SK-N-SH (cell line): Measurements from ENCODE around the gene ETS2. TPM values are rescaled to one million over a fixed set of nuclear protein-coding genes. Genes with fewer than 3 reads are reported as not detected.

Source experiments
- CTCF ChIA-PET: fragments of 300-600, 350-600 bp; formaldehyde crosslinking; extraction: SDS; loops from one replicate; lab custom pipeline; 2021; lab: Yijun Ruan, JAX
- POLR2A ChIA-PET: fragments of 350-600 bp; sonication (Branson Sonifier 250); formaldehyde crosslinking; extraction: SDS; loops from one replicate; lab custom pipeline; 2020; ENCODE audit warnings: antibody characterized with exemption, inconsistent platforms; lab: Yijun Ruan, JAX
- DNase-seq: peaks from one replicate; pipeline ENCODE4 v3.0.0; 2012
- H2AFZ ChIP-seq: fragments of 200-600 bp; sonication (generic); 2 replicates; pipeline ENCODE4 v1.8.1; 2016; ENCODE audit warnings: antibody characterized with exemption, mild to moderate bottlenecking, low read depth
- H3F3A ChIP-seq: fragments of 200-600 bp; sonication (generic); replicated peaks from 2 replicates; pipeline ENCODE3; 2016; ENCODE audit warnings: antibody characterized with exemption, mild to moderate bottlenecking; ENCODE audit not compliant: insufficient read depth
- H3K27ac ChIP-seq, 2 experiments: fragments of 200-500 bp in 1 of 2; fragments of 200-600 bp in 1 of 2; sonication (Bioruptor generic) in 1 of 2; sonication (generic), shearing (Covaris generic) in 1 of 2; 2 replicates each; pipeline versions ENCODE4 v1.5.1 to v1.6.1; 2014 to 2016; ENCODE audit warnings: low read depth in 2 of 2, inconsistent platforms in 1 of 2, low read length in 1 of 2, mild to moderate bottlenecking in 1 of 2, mixed read lengths in 1 of 2
- H3K27me3 ChIP-seq: fragments of 200-600 bp; sonication (generic), shearing (Covaris generic); 2 replicates; pipeline ENCODE4 v1.6.1; 2016; ENCODE audit warnings: mixed run types; ENCODE audit not compliant: insufficient read depth
- H3K36me3 ChIP-seq, 2 experiments: fragments of 200-500 bp in 1 of 2; fragments of 200-600 bp in 1 of 2; sonication (Bioruptor generic) in 1 of 2; sonication (generic) in 1 of 2; replicated peaks in 1 of 2; 2 replicates each; pipeline versions ENCODE3 to v1.5.1; 2014 to 2016; ENCODE audit warnings: low read length in 1 of 2, mild to moderate bottlenecking in 1 of 2; ENCODE audit not compliant: insufficient read depth in 2 of 2, control insufficient read depth in 1 of 2
- H3K4me1 ChIP-seq, 2 experiments: fragments of 200-500 bp in 1 of 2; fragments of 200-600 bp in 1 of 2; sonication (Bioruptor generic) in 1 of 2; sonication (generic), shearing (Covaris generic) in 1 of 2; 2 replicates each; pipeline versions ENCODE4 v1.5.1 to v1.6.1; 2014 to 2016; ENCODE audit warnings: low read depth in 1 of 2, low read length in 1 of 2, mixed run types in 1 of 2; ENCODE audit not compliant: insufficient read depth in 2 of 2, control insufficient read depth in 1 of 2
- H3K4me2 ChIP-seq: fragments of 200-600 bp; sonication (generic), shearing (Covaris generic); 2 replicates; pipeline ENCODE4 v1.6.1; 2017; ENCODE audit warnings: mixed run types
- H3K4me3 ChIP-seq, 2 experiments: fragments of 200-500 bp in 1 of 2; fragments of 200-600 bp in 1 of 2; sonication (Bioruptor generic) in 1 of 2; sonication (generic), shearing (Covaris generic) in 1 of 2; 2 replicates each; pipeline versions ENCODE4 v1.5.1 to v1.8.1; 2014 to 2016; ENCODE audit warnings: low read depth in 2 of 2, inconsistent platforms in 1 of 2, low read length in 1 of 2, mild to moderate bottlenecking in 1 of 2, mixed read lengths in 1 of 2, moderate library complexity in 1 of 2
- H3K79me2 ChIP-seq: fragments of 200-600 bp; sonication (generic); 2 replicates; pipeline ENCODE4 v1.8.1; 2017; ENCODE audit warnings: mild to moderate bottlenecking; ENCODE audit not compliant: insufficient read depth
- H3K9ac ChIP-seq: fragments of 200-600 bp; sonication (generic); 2 replicates; pipeline ENCODE4 v1.6.1; 2017; ENCODE audit warnings: mixed run types
- H3K9me2 ChIP-seq: fragments of 200-600 bp; sonication (generic); 2 replicates; pipeline ENCODE4 v1.6.1; 2017; ENCODE audit warnings: mixed run types
- H3K9me3 ChIP-seq: fragments of 200-600 bp; sonication (generic); 2 replicates; pipeline ENCODE4 v1.6.1; 2017; ENCODE audit warnings: mixed run types, mild to moderate bottlenecking, moderate library complexity
- H4K20me1 ChIP-seq: fragments of 200-600 bp; sonication (generic); 2 replicates; pipeline ENCODE4 v1.6.1; 2017; ENCODE audit warnings: mild to moderate bottlenecking, mixed run types; ENCODE audit not compliant: insufficient read depth
- ELF1 ChIP-seq: IDR thresholded peaks from 2 replicates; pipeline ENCODE4 v1.4.0; 2012
- FOSL2 ChIP-seq: IDR thresholded peaks from 2 replicates; pipeline ENCODE4 v1.4.0; 2012; ENCODE audit warnings: low read depth, mild to moderate bottlenecking, moderate library complexity, borderline replicate concordance
- GABPA ChIP-seq: IDR thresholded peaks from 2 replicates; pipeline ENCODE4 v1.4.0; 2012; ENCODE audit warnings: low read depth, mild to moderate bottlenecking
- GATA2 ChIP-seq: sonication (generic); formaldehyde crosslinking; IDR thresholded peaks from 2 replicates; pipeline ENCODE4 v1.5.0; 2020; ENCODE audit warnings: mild to moderate bottlenecking, missing genetic modification reagents
- JUND ChIP-seq: IDR thresholded peaks from 2 replicates; pipeline ENCODE4 v1.4.0; 2012
- POLR2AphosphoS5 ChIP-seq: IDR thresholded peaks from 2 replicates; pipeline ENCODE4 v1.6.1; 2012; ENCODE audit warnings: low read depth, low read length
- RAD21 ChIP-seq: IDR thresholded peaks from 2 replicates; pipeline ENCODE4 v1.6.1; 2012; ENCODE audit warnings: mild to moderate bottlenecking, low read length
- RCOR1 ChIP-seq: fragments of 150-350 bp; IDR thresholded peaks from 2 replicates; pipeline ENCODE4 v1.6.1; 2017; ENCODE audit warnings: antibody characterized with exemption, low read length
- RFX5 ChIP-seq: IDR thresholded peaks from 2 replicates; pipeline ENCODE4 v1.6.1; 2012; ENCODE audit warnings: mild to moderate bottlenecking, improper control_type of control experiment, low read length
- SIN3A ChIP-seq: IDR thresholded peaks from 2 replicates; pipeline ENCODE4 v1.6.1; 2012; ENCODE audit warnings: low read depth, mild to moderate bottlenecking, low read length, moderate library complexity, borderline replicate concordance
- SMC3 ChIP-seq: IDR thresholded peaks from 2 replicates; pipeline ENCODE4 v1.6.1; 2012; ENCODE audit warnings: low read depth, low read length, improper control_type of control experiment
- TAF1 ChIP-seq: IDR thresholded peaks from 2 replicates; pipeline ENCODE4 v1.6.1; 2012; ENCODE audit warnings: low read depth, mild to moderate bottlenecking, low read length, moderate library complexity, borderline replicate concordance
- YY1 ChIP-seq: IDR thresholded peaks from 2 replicates; pipeline ENCODE4 v1.4.0; 2012; ENCODE audit warnings: low read depth, mild to moderate bottlenecking
- WGBS: methylation state at CpG from one replicate; pipeline ENCODE4 v1.1.6; 2017; ENCODE audit warnings: low lambda C conversion rate; 5-methylcytosine and 5-hydroxymethylcytosine counted together
- polyA plus RNA-seq, 3 experiments: library from polyadenylated mRNA; depleted of rRNA; stranded (reverse); fragments of >200 nt; gene quantifications; 2 replicates each; pipeline ENCODE4 v1.2.3, GENCODE V29; 2012
- TF ChIP-seq, protein P1 (sequence below): IDR thresholded peaks from 2 replicates; pipeline ENCODE4 v1.4.0; 2012; ENCODE audit warnings: low read depth, borderline replicate concordance
- TF ChIP-seq, protein P2 (sequence below): fragments of 150-350 bp; IDR thresholded peaks from 2 replicates; pipeline ENCODE4 v1.6.1; 2017; ENCODE audit warnings: antibody characterized with exemption, low read length, low read depth, borderline replicate concordance
- TF ChIP-seq, protein P3 (sequence below): IDR thresholded peaks from 2 replicates; pipeline ENCODE4 v1.6.1; 2012; ENCODE audit warnings: mild to moderate bottlenecking, low read depth, low read length, moderate library complexity

The ETS2 gene
- polyA plus RNA-seq, 1 of the 3 experiments (the other 2 are of a cell fraction) = 16.3 TPM

DNA sequence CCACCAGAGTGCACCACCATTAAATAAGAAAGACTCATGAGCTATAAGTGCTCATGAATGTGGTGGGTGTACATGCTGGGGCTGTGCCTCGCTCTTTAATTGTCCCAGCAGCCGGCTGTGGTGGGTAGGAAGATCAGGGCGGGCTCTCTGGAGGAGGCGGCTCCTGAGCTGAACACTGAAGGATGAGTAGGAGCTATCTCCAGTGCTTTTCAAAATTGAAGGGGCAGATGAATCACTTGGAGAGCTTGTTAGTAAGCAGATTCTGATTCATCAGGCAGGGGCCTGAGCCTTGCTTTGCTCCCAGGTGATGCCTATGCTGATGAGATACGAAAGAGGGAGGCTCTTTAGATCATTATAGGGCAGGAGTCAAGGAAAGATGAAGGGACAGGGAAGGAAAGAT, 54.1 kb downstream of the ETS2 start:
- TF ChIP-seq GABPA (no peak), SIN3A (no peak), YY1 (no peak), SMC3 (no peak), JUND (no peak), ELF1 (no peak), FOSL2 (0 out of 2 replicates have a peak, but pooled peaks have one; percentile 9), RAD21 (no peak), POLR2AphosphoS5 (no peak)
- H3F3A ChIP-seq = no peaks in the 10 kb centered on the region
- no peak overlapping the region for H2AFZ ChIP-seq
- no peaks in the 10 kb centered on the region for H3K79me2 ChIP-seq
- H3K36me3 ChIP-seq = no peaks in the 10 kb centered on the region
- no peaks in the 10 kb centered on the region for H3K27me3 ChIP-seq
- POLR2A ChIA-PET = no interaction called here
- H3K9me3 ChIP-seq = no peaks in the 10 kb centered on the region
- DNase-seq = no peak
- no peaks in the 10 kb centered on the region for H4K20me1 ChIP-seq
- CTCF ChIA-PET = no interaction called here
- 90% methylated on average over 5 of the region's 5 CpGs for WGBS
- peaks cover 0 to 13% of the 10 kb centered on the region in 2 experiments; a peak in 1 of 4 replicates for H3K4me1 ChIP-seq
- H3K9ac ChIP-seq = no peak overlapping the region
- no peaks in the 10 kb centered on the region for H3K9me2 ChIP-seq
- no peak overlapping the region for H3K4me3 ChIP-seq
- H3K27ac ChIP-seq = no peak overlapping the region
- no peak overlapping the region for H3K4me2 ChIP-seq

DNA sequence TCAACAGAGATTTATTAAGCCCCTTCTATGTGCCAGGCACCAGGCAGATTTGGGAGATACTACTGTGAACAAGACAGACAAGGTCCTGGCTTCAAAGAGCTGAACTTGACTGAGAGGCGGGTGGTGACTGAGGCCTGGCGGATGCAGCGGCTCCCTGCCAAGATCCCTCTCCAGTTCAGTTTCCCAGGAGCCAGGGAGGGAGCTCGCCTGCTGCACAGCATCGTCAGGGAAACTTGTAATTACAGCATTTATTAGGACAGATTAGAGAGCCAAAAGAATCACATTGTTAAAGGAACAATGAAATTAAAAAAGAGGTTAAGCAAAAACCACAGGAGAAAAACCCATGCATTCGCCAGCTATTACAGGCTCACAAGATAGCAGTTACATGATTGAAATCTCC, 55.3 kb downstream of the ETS2 start:
- no peaks in the 10 kb centered on the region for H3K9me3 ChIP-seq
- no peaks in the 10 kb centered on the region for H3K79me2 ChIP-seq
- no peaks in the 10 kb centered on the region for H3K9me2 ChIP-seq
- H3K27me3 ChIP-seq = no peaks in the 10 kb centered on the region
- 68% methylated on average over 6 of the region's 6 CpGs for WGBS
- peak; percentile 43 for DNase-seq
- TF ChIP-seq RCOR1 = no peak
- no peak for TF ChIP-seq RFX5
- TF ChIP-seq RAD21 = 0 out of 2 replicates have a peak, but pooled peaks have one; percentile 6
- no peaks in the 10 kb centered on the region for H3K36me3 ChIP-seq
- ChIA-PET POLR2A (no interaction called here), CTCF (interaction anchor here (0.7 to 1.3 kb wide), 2 partner anchors 54 to 277 kb away, joined by 3 read pairs; no protein-coding TSS in a partner anchor)
- H3K4me1 ChIP-seq = peaks cover 0 to 13% of the 10 kb centered on the region in 2 experiments; a peak in 1 of 4 replicates
- H3K4me3 ChIP-seq = no peak overlapping the region
- no peak overlapping the region for H3K9ac ChIP-seq
- H3K4me2 ChIP-seq = no peak overlapping the region
- 0 out of 4 replicates have a peak overlapping the region, but pooled peaks of 1 of the 2 experiments have one; percentile 31 for H3K27ac ChIP-seq
- no peaks in the 10 kb centered on the region for H3F3A ChIP-seq
- no peaks in the 10 kb centered on the region for H4K20me1 ChIP-seq
- H2AFZ ChIP-seq = no peak overlapping the region

DNA sequence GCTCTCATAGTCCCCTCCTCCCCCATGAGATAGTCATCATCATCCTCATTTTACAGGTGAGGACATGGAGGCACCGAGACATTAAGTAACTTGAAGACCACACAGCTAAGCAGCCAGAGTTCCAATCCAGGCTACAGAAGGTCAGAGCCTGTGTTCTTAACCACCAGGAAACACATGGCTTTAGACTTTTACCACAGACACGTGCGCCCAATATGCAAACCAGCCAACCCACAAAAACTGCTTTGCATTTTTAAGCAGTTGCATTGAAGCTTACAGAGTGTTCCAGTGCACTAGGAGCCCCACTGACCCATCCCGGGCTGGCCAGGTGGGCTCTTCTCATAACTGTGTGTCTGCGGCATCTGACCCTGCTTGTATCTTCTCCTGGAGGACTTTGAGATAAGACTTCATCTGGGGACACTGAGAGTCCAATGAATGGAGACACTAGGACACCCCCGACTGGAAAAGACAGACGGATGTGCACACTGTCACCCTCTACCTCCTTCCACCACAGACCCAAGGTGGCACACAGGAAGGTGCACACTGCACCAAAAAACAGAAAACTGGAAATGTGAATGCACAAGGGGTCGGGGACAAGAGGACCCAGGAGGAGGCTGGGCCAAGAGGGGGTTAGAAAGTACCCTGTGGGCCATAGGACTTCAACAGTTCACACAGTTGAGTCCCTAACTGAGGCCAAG, 56.4 kb downstream of the ETS2 start:
- H3K36me3 ChIP-seq = no peaks in the 10 kb centered on the region
- 81% methylated on average over 8 of the region's 8 CpGs for WGBS
- H3K27ac ChIP-seq = no peak overlapping the region
- no peak overlapping the region for H3K4me2 ChIP-seq
- no peaks in the 10 kb centered on the region for H4K20me1 ChIP-seq
- no peaks in the 10 kb centered on the region for H3K27me3 ChIP-seq
- no peak overlapping the region for H3K4me3 ChIP-seq
- ChIA-PET POLR2A (no interaction called here), CTCF (interaction anchor here (0.7 kb wide), 1 partner anchor 18 kb away, joined by 3 read pairs; no protein-coding TSS in a partner anchor)
- DNase-seq = no peak
- no peaks in the 10 kb centered on the region for H3K79me2 ChIP-seq
- peaks cover 0 to 10% of the 10 kb centered on the region in 2 experiments; a peak in 1 of 4 replicates for H3K4me1 ChIP-seq
- H3K9ac ChIP-seq = no peak overlapping the region
- H3K9me3 ChIP-seq = no peaks in the 10 kb centered on the region
- H3K9me2 ChIP-seq = no peaks in the 10 kb centered on the region
- H3F3A ChIP-seq = no peaks in the 10 kb centered on the region
- H2AFZ ChIP-seq = no peak overlapping the region
- no peak for TF ChIP-seq TAF1
- no peak for TF ChIP-seq ELF1
- TF ChIP-seq, protein P1, sequence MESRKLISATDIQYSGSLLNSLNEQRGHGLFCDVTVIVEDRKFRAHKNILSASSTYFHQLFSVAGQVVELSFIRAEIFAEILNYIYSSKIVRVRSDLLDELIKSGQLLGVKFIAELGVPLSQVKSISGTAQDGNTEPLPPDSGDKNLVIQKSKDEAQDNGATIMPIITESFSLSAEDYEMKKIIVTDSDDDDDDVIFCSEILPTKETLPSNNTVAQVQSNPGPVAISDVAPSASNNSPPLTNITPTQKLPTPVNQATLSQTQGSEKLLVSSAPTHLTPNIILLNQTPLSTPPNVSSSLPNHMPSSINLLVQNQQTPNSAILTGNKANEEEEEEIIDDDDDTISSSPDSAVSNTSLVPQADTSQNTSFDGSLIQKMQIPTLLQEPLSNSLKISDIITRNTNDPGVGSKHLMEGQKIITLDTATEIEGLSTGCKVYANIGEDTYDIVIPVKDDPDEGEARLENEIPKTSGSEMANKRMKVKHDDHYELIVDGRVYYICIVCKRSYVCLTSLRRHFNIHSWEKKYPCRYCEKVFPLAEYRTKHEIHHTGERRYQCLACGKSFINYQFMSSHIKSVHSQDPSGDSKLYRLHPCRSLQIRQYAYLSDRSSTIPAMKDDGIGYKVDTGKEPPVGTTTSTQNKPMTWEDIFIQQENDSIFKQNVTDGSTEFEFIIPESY = no peak
- no peak for TF ChIP-seq RCOR1
- no peak for TF ChIP-seq POLR2AphosphoS5
- TF ChIP-seq, protein P2, sequence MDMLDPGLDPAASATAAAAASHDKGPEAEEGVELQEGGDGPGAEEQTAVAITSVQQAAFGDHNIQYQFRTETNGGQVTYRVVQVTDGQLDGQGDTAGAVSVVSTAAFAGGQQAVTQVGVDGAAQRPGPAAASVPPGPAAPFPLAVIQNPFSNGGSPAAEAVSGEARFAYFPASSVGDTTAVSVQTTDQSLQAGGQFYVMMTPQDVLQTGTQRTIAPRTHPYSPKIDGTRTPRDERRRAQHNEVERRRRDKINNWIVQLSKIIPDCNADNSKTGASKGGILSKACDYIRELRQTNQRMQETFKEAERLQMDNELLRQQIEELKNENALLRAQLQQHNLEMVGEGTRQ = no peak
- TF ChIP-seq, protein P3, sequence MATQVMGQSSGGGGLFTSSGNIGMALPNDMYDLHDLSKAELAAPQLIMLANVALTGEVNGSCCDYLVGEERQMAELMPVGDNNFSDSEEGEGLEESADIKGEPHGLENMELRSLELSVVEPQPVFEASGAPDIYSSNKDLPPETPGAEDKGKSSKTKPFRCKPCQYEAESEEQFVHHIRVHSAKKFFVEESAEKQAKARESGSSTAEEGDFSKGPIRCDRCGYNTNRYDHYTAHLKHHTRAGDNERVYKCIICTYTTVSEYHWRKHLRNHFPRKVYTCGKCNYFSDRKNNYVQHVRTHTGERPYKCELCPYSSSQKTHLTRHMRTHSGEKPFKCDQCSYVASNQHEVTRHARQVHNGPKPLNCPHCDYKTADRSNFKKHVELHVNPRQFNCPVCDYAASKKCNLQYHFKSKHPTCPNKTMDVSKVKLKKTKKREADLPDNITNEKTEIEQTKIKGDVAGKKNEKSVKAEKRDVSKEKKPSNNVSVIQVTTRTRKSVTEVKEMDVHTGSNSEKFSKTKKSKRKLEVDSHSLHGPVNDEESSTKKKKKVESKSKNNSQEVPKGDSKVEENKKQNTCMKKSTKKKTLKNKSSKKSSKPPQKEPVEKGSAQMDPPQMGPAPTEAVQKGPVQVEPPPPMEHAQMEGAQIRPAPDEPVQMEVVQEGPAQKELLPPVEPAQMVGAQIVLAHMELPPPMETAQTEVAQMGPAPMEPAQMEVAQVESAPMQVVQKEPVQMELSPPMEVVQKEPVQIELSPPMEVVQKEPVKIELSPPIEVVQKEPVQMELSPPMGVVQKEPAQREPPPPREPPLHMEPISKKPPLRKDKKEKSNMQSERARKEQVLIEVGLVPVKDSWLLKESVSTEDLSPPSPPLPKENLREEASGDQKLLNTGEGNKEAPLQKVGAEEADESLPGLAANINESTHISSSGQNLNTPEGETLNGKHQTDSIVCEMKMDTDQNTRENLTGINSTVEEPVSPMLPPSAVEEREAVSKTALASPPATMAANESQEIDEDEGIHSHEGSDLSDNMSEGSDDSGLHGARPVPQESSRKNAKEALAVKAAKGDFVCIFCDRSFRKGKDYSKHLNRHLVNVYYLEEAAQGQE = no peak
- TF ChIP-seq GATA2 (CRISPR knock-in tag) = no peak
